OCI-LY3 (cell line): ENCODE results near the gene UNC93B1.

ENCODE experiments used
- EZH2phosphoT487 ChIP-seq: fragments of 200-600 bp; shearing (Covaris generic); IDR thresholded peaks from 2 replicates; pipeline ENCODE4 v1.6.1; 2018; ENCODE audit warnings: antibody characterized with exemption, mixed run types, low read depth
- TF ChIP-seq, protein P1 (sequence below): fragments of 200-600, 300-600 bp; sonication (generic); IDR thresholded peaks from 2 replicates; pipeline ENCODE4 v1.5.1; 2014; ENCODE audit warnings: antibody characterized with exemption, low read length, low read depth

DNA sequence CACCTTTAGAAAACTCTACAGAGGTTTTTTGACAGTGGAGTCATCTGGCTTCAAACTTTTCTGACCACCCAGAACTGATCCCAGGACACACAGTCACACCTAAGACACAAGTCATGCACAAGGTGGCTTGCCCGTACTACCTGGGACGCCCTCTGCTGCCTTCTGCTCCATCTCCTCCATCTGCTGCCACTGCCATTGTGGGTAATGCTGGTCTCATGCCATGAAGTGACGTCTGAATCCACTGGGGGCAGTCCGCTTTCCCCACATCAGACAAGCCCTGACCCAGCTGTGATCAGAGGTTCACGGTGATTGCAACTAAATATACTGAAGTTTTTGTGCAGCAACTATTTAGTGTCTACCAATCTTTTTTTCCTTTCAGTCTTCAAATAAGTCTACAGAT, 21.1 kb upstream of the UNC93B1 start:
- TF ChIP-seq, protein P1, sequence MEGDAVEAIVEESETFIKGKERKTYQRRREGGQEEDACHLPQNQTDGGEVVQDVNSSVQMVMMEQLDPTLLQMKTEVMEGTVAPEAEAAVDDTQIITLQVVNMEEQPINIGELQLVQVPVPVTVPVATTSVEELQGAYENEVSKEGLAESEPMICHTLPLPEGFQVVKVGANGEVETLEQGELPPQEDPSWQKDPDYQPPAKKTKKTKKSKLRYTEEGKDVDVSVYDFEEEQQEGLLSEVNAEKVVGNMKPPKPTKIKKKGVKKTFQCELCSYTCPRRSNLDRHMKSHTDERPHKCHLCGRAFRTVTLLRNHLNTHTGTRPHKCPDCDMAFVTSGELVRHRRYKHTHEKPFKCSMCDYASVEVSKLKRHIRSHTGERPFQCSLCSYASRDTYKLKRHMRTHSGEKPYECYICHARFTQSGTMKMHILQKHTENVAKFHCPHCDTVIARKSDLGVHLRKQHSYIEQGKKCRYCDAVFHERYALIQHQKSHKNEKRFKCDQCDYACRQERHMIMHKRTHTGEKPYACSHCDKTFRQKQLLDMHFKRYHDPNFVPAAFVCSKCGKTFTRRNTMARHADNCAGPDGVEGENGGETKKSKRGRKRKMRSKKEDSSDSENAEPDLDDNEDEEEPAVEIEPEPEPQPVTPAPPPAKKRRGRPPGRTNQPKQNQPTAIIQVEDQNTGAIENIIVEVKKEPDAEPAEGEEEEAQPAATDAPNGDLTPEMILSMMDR = no peak
- TF ChIP-seq EZH2phosphoT487 = no peak
